ENCODE measurements around the gene GLP2R.

DNA sequence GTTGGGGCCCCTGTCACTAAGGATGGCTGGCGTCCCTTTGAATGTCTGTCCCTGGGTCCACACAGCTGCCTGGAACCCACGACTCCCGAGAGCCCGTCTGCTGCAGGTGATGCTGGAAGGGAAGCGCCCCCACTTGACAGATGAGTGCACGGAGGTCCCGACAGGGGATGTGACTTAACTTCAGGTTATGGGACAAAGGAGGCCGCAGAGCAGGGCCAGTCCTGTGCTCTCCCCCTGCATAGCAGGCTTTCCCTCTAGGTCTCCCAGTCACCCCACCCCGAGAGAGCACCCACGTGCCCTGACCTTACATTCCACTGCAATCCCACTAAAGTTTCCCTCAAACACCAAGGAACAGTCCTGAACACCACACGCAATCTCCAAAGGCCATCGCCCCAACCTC lies 85.4 kb downstream of the GLP2R start:
- TF ChIP-seq CTCF (IDR thresholded peaks at IDR 0.05): no peak
- no peak for TF ChIP-seq POLR2A (IDR thresholded peaks at IDR 0.05)
